Thyroid gland (tissue), 4 donors: ENCODE measurements around the gene GATAD2A.

Experiments used
- CTCF ChIP-seq, 6 experiments: fragments of 200-600 bp in 3 of 6; fragments of 450-650 bp in 3 of 6; sonication (generic) in 3 of 6; IDR thresholded peaks; one replicate each; pipeline ENCODE4 v1.5.1; 2016 to 2019; ENCODE audit warnings: antibody characterized with exemption in 6 of 6, mild to moderate bottlenecking in 2 of 6, inconsistent platforms in 1 of 6, moderate library complexity in 1 of 6
- POLR2A ChIP-seq, 2 donors: fragments of 450-650 bp; IDR thresholded peaks; one replicate each; pipeline ENCODE4 v1.6.1; 2017; ENCODE audit warnings: antibody characterized with exemption in 2 of 2, mild to moderate bottlenecking in 2 of 2, moderate library complexity in 1 of 2

- TF ChIP-seq CTCF (IDR thresholded peaks at IDR 0.05): no peak
- TF ChIP-seq POLR2A (IDR thresholded peaks at IDR 0.05): no peak
Observed at GRCh38 chr19:19527371-19527656, 121.8 kb downstream of the GATAD2A start.
